IMR-90 (cell line): ENCODE measurements around the gene COX6A2.

Experiments
- FOS ChIP-seq: fragments of 150-350 bp; IDR thresholded peaks from 2 replicates; pipeline ENCODE4 v1.6.1; 2016; ENCODE audit warnings: low read depth, low read length
- MAZ ChIP-seq: IDR thresholded peaks from 2 replicates; pipeline ENCODE4 v1.6.1; 2012; ENCODE audit warnings: low read depth, mild to moderate bottlenecking, low read length, improper control_type of control experiment, moderate library complexity, borderline replicate concordance
- POLR2A ChIP-seq: IDR thresholded peaks from 2 replicates; pipeline ENCODE4 v1.6.1; 2012; ENCODE audit warnings: mild to moderate bottlenecking, low read depth, low read length
- RFX5 ChIP-seq: IDR thresholded peaks from 2 replicates; pipeline ENCODE4 v1.8.0; 2012; ENCODE audit warnings: low read depth, mild to moderate bottlenecking, low read length, moderate library complexity
- TF ChIP-seq, protein P1 (sequence below): conservative IDR thresholded peaks from 2 replicates; pipeline ENCODE4 v1.5.1; 2012; ENCODE audit warnings: mild to moderate bottlenecking, low read depth, low read length, improper control_type of control experiment
- TF ChIP-seq, protein P2 (sequence below): fragments of 150-350 bp; IDR thresholded peaks from 2 replicates; pipeline ENCODE4 v1.6.1; 2017; ENCODE audit warnings: mild to moderate bottlenecking, antibody characterized with exemption, low read length, low read depth

DNA sequence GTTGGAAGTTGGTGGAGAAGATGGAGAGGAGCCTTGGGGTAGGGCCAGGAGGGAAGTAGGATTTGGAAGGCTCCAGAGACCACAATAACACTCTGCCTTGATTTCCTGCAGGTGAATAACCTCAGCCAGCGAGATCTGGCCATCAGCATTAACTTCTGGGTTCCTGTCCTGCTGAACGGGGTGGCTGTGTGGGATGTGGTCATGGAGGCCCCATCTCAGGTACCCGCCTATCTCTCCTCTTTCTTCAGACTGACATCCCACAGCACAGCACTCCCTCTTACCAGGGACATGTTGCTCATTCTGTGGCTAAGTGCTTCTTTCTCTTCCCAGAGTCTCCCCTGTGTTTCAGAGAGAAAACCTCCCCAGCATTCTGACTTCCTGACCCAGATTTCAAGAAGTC, 4.9 kb downstream of the COX6A2 start:
- TF ChIP-seq RFX5 (no peak), FOS (no peak), MAZ (no peak), POLR2A (no peak)
- TF ChIP-seq, protein P1, sequence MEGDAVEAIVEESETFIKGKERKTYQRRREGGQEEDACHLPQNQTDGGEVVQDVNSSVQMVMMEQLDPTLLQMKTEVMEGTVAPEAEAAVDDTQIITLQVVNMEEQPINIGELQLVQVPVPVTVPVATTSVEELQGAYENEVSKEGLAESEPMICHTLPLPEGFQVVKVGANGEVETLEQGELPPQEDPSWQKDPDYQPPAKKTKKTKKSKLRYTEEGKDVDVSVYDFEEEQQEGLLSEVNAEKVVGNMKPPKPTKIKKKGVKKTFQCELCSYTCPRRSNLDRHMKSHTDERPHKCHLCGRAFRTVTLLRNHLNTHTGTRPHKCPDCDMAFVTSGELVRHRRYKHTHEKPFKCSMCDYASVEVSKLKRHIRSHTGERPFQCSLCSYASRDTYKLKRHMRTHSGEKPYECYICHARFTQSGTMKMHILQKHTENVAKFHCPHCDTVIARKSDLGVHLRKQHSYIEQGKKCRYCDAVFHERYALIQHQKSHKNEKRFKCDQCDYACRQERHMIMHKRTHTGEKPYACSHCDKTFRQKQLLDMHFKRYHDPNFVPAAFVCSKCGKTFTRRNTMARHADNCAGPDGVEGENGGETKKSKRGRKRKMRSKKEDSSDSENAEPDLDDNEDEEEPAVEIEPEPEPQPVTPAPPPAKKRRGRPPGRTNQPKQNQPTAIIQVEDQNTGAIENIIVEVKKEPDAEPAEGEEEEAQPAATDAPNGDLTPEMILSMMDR, result no peak
- TF ChIP-seq, protein P2, sequence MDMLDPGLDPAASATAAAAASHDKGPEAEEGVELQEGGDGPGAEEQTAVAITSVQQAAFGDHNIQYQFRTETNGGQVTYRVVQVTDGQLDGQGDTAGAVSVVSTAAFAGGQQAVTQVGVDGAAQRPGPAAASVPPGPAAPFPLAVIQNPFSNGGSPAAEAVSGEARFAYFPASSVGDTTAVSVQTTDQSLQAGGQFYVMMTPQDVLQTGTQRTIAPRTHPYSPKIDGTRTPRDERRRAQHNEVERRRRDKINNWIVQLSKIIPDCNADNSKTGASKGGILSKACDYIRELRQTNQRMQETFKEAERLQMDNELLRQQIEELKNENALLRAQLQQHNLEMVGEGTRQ, result no peak
